Mucosa of descending colon (tissue), 3 donors: ENCODE measurements around the gene SLX4. TPM values are rescaled to one million over a fixed set of nuclear protein-coding genes. Genes with fewer than 3 reads are reported as not detected.

Source experiments
- ATAC-seq: fragments of 200-7000 bp; cut with Tn5 transposase; one replicate; pipeline ENCODE4 v1.9.1; 2020; ENCODE audit warnings: mild to moderate bottlenecking, moderate library complexity
- DNase-seq, 3 donors: peaks; one replicate each; pipeline ENCODE4 v3.0.0-alpha.2; 2020
- H3K36me3 ChIP-seq: fragments of 200-600 bp; one replicate; pipeline ENCODE4 v1.8.0; 2021; ENCODE audit warnings: low read depth, mild to moderate bottlenecking
- H3K4me1 ChIP-seq: fragments of 200-600 bp; one replicate; pipeline ENCODE4 v1.8.0; 2021; ENCODE audit warnings: low read depth, mild to moderate bottlenecking
- H3K4me3 ChIP-seq: fragments of 200-600 bp; one replicate; pipeline ENCODE4 v1.8.0; 2021; ENCODE audit warnings: mild to moderate bottlenecking
- H3K9me3 ChIP-seq: fragments of 200-600 bp; one replicate; pipeline ENCODE4 v1.8.0; 2021; ENCODE audit warnings: mild to moderate bottlenecking
- intact Hi-C, 2 donors: fragments of 100-400 bp; cut with DNase I in 1 of 2; cut with micrococcal nuclease in 1 of 2; formaldehyde crosslinking; loops; one replicate each; pipeline versions ENCODE4 v1.11.0 to v1.11.1; 2022; cut with DNase I, micrococcal nuclease
- total RNA-seq, 3 donors: library from RNA; stranded (reverse); fragmentation: NEBNext Ultra II Directional in 2 of 3; extraction: Animal tissue kit (Norgen Biotek cat#: 25700) in 2 of 3; gene quantifications; one replicate each; pipeline versions ENCODE4 v1.2.1 to v1.2.4, GENCODE V29; 2021 to 2023
- TF ChIP-seq, protein P1 (sequence below): fragments of 200-600 bp; IDR thresholded peaks from one replicate; pipeline ENCODE4 v1.8.0; 2022; ENCODE audit warnings: antibody characterized with exemption, mild to moderate bottlenecking
- donor health status: DM: no; HTN: no; CAD: no; lungs with moderate emphysema.
- donor health status: DM: no; HTN: no; CAD: no.
- donor health status: DM: no; HTN: yes; CAD: no.

Gene SLX4
- total RNA-seq, 3 donors from 2014 or later: 3.6 to 6.7 (median 5.0) TPM

DNA sequence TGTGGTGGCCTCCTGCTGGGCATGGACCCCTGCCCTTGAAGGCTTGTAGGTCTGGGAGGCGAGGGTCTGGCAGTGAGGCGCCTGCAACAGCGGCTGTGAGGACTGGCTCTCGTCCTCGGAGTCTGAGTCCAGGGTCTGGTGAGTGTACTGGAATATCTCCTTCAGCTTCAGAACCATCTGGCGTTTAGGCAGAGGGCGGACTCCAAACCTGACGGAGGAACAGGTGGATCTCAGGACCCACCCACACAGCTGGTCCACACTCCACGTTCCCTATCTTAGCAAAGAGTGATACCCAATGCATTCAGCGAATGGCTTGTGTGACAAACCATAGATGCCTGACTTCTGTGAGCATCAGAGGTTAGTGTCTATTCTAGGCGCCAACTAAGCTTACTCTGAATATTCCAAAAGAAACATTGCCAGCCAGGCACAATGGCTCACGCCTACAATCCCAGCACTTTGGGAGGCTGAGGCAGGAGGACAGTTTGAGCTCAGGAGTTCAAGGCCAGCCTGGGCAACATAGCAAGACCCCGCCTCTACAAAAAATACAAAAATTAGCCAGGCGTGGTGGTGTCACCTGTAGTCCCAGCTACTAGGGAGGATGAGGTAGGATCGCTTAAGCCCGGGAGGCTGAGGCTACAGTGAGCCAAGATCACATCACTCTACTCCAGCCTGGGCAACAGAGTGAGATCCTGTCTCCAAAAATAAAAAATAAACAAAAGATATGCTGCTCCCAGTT is 27.9 kb downstream of the SLX4 start:
- intact Hi-C loops: no loop called here
- Histone ChIP-seq H3K4me3 (no peak overlapping the region), H3K36me3 (no peaks in the 10 kb centered on the region)

DNA sequence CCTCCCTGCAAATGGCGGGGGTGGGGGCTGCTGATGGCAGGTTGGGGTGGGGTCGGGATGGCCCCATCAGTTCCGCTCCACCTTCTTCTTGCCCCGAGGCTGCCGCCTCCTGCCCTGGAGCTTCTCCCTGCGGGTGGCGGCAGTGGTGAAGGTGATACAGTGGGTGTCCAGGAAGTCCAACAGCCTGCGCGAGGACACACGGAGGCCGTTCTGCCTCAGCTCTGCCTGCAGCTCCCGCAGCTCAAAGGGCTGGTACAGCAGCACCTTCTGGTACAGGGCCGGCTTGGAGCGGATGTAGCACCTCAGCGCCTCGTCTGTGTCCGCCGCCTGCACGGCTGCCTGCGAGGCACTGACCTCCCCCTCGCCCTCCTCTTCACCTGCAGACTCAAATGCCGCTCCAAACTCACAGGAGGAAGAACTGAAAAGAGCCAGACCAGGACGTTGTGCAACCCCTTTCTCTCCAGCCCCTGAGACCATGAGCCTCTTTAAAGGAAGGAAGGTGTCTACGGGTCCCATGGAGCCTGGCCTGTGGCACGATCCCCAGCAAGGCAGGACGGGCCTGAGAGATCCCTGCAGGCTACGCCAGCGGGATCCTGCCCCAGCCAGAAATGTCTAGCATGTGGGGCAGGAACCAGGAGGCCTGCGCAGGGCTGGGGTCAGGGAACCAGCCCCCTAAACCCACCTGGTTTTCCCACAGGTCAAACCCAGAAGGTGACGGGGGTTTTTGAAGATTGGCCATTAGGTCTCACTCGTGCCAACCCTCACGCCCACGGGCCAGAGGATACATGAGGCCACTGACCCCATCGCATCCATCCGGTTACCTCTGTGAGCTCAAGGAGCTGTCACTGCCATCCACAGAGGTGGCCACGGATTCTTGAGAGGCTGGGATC is 28.9 kb downstream of the SLX4 start:
- TF ChIP-seq, protein P1, sequence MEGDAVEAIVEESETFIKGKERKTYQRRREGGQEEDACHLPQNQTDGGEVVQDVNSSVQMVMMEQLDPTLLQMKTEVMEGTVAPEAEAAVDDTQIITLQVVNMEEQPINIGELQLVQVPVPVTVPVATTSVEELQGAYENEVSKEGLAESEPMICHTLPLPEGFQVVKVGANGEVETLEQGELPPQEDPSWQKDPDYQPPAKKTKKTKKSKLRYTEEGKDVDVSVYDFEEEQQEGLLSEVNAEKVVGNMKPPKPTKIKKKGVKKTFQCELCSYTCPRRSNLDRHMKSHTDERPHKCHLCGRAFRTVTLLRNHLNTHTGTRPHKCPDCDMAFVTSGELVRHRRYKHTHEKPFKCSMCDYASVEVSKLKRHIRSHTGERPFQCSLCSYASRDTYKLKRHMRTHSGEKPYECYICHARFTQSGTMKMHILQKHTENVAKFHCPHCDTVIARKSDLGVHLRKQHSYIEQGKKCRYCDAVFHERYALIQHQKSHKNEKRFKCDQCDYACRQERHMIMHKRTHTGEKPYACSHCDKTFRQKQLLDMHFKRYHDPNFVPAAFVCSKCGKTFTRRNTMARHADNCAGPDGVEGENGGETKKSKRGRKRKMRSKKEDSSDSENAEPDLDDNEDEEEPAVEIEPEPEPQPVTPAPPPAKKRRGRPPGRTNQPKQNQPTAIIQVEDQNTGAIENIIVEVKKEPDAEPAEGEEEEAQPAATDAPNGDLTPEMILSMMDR: no peak
- Histone ChIP-seq H3K9me3 (no peaks in the 10 kb centered on the region), H3K4me3 (no peak overlapping the region), H3K36me3 (no peaks in the 10 kb centered on the region), H3K4me1 (no peaks in the 10 kb centered on the region)
- DNase-seq (no peak), ATAC-seq (no peak)
- intact Hi-C loops: no loop called here

More for the DNA sequence above, 27.9 kb downstream of the SLX4 start:
- Histone ChIP-seq H3K4me1 (no peaks in the 10 kb centered on the region), H3K9me3 (no peaks in the 10 kb centered on the region)
- TF ChIP-seq, protein P1: no peak
- ATAC-seq (no peak), DNase-seq (no peak)

DNA sequence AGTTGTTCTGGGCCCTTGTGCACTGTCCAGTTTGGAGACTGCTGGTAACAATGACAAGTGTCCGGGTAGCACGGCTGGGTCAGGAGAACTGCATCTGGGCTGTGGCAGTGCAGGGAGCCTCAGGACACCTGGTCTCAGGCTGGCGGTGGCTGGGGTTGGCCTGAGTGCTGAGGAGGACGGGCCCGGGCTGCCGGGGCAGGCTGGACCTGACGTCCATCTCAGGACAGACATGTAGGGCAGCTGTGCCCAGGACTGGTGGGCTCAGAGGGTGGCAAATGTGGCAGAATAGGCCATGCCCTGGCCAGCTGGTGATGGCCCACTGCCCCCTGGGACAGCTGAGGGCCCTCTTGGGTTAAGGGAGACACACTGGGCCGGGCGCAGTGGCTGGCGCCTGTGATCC is 30.0 kb downstream of the SLX4 start:
- Histone ChIP-seq H3K4me3 (no peak overlapping the region), H3K9me3 (no peaks in the 10 kb centered on the region), H3K36me3 (no peaks in the 10 kb centered on the region), H3K4me1 (no peaks in the 10 kb centered on the region)
- DNase-seq (no peak), ATAC-seq (no peak)
- intact Hi-C loops: no loop called here
- TF ChIP-seq, protein P1: no peak

DNA sequence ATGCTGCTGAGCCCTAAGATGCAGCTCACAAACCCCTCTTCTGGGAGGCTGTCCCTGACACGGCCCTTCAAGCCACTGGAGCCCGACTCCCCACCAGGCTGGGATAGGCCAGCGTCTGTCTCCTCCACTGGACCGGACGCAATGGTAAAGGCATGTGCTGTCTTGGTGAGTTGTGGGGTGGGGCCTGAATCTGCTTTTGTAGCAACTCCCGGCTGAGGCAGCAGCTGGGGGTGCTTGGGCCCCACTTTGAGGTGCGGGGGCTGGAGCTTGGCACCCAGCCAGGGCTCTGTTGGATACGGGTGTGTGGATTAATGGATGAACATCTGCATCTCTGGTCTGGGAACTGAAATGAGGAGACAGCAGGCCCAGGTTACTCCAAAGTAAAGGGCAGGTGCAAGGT is 30.7 kb downstream of the SLX4 start:
- no peak overlapping the region for H3K4me3 ChIP-seq
- TF ChIP-seq, protein P1: no peak
- H3K4me1 ChIP-seq: no peaks in the 10 kb centered on the region
- H3K36me3 ChIP-seq: no peaks in the 10 kb centered on the region
- ATAC-seq (no peak), DNase-seq (no peak)
- no peaks in the 10 kb centered on the region for H3K9me3 ChIP-seq
- intact Hi-C loops: no loop called here

DNA sequence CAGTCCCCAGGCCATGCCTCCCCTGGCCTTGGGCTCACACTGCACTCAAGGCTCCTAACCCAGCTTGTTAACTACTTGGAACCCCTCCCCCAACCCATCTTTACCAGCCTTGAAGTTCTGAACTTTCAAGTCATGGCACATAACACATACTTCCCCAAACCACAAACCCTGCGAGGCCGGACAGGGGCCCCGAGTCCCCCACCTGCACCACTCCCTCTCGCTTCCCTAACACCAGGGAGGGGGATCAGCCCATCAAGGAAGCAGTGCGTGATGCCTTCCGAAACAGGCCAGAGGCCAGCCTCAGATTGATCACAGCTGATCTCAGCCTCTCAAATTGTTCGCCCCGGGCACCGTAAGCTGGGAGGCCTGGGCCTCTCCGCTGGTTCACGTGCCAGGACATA is 31.2 kb downstream of the SLX4 start:
- DNase-seq (no peak), ATAC-seq (no peak)
- Histone ChIP-seq H3K36me3 (no peaks in the 10 kb centered on the region), H3K4me3 (no peak overlapping the region), H3K9me3 (no peaks in the 10 kb centered on the region), H3K4me1 (no peaks in the 10 kb centered on the region)
- intact Hi-C loops: no loop called here
- TF ChIP-seq, protein P1: no peak
